Renal cortex interstitium (tissue), 15 donors: ENCODE measurements around the gene CEP95. TPM values are rescaled to one million over a fixed set of nuclear protein-coding genes. Genes with fewer than 3 reads are reported as not detected.
"Not testable (repeated sequence)": the region's sequence is repeated elsewhere in the genome, so short reads cannot be mapped to it uniquely, and the experiment has no call there.

ENCODE experiments used
- DNase-seq, 11 donors: peaks; one replicate each; pipeline ENCODE4 v3.0.0-alpha.2; 2013; ENCODE audit warnings: low read depth in 9 of 11, low spot score in 4 of 11; ENCODE audit errors: extremely low read depth in 1 of 11
- long read RNA-seq, 16 experiments: transcript quantifications; one replicate each; lab custom pipeline, GENCODE V29; 2026
- polyA plus RNA-seq, 3 donors: library from polyadenylated mRNA; unstranded; fragments of 120-200 nt; gene quantifications; one replicate each; pipeline ENCODE4 v1.2.1, GENCODE V29; 2013; ENCODE audit not compliant: insufficient read length in 3 of 3

Gene CEP95
- 100 to 1,000 TPM in 2 of 3 donors, 10 to 100 TPM in 1; 91.7 to 181 (median 109) TPM for polyA plus RNA-seq
- long read RNA-seq, donor 1, partial matches to known transcripts, result 0 of 2 reads
- long read RNA-seq, donor 1, other reads (novel, unspliced or antisense), result 0 of 2 reads
- long read RNA-seq, donor 2, partial matches to known transcripts, result 0 of 1 reads
- long read RNA-seq, donor 2, other reads (novel, unspliced or antisense), result 0 of 1 reads
- long read RNA-seq, donor 3, partial matches to known transcripts, result 5 of 8 reads
- long read RNA-seq, donor 3, other reads (novel, unspliced or antisense), result 0 of 8 reads
- long read RNA-seq, donor 4, partial matches to known transcripts, result 10 of 16 reads
- long read RNA-seq, donor 4, other reads (novel, unspliced or antisense), result 0 of 16 reads
- long read RNA-seq, donor 5, result 0 reads
- long read RNA-seq, donor 6, partial matches to known transcripts, result 17 of 25 reads
- long read RNA-seq, donor 6, other reads (novel, unspliced or antisense), result 0 of 25 reads
- long read RNA-seq, donor 7, partial matches to known transcripts, result 0 of 4 reads
- long read RNA-seq, donor 7, other reads (novel, unspliced or antisense), result 0 of 4 reads
- long read RNA-seq, donor 8, result 0 reads
- long read RNA-seq, donor 9, partial matches to known transcripts, result 0 of 2 reads
- long read RNA-seq, donor 9, other reads (novel, unspliced or antisense), result 0 of 2 reads
- long read RNA-seq, donor 10, partial matches to known transcripts, result 7 of 9 reads
- long read RNA-seq, donor 10, other reads (novel, unspliced or antisense), result 0 of 9 reads
- long read RNA-seq, donor 11, partial matches to known transcripts, result 6 of 11 reads
- long read RNA-seq, donor 11, other reads (novel, unspliced or antisense), result 0 of 11 reads
- long read RNA-seq, donor 12, partial matches to known transcripts, result 0 of 1 reads
- long read RNA-seq, donor 12, other reads (novel, unspliced or antisense), result 0 of 1 reads
- long read RNA-seq, donor 13, result 0 reads
- long read RNA-seq, donor 14, partial matches to known transcripts, result 0 of 4 reads
- long read RNA-seq, donor 14, other reads (novel, unspliced or antisense), result 0 of 4 reads
- long read RNA-seq, donor 15, partial matches to known transcripts, result 0 of 1 reads
- long read RNA-seq, donor 15, other reads (novel, unspliced or antisense), result 0 of 1 reads
- long read RNA-seq, donor 16, transcript CEP95-212 (4 exons, 903 nt), result major isoform, 5 of 24 reads
- long read RNA-seq, donor 16, partial matches to known transcripts, result 9 of 24 reads
- long read RNA-seq, donor 16, other reads (novel, unspliced or antisense), result 0 of 24 reads

GRCh38 chr17:64506576-64507412 lies at the start of gene CEP95:
TSS of gene CEP95 (plus strand) at chr17:64506977. CDS start at chr17:64507098, 121 bp downstream.
- peak; percentile 94 to 98 (median 95) for DNase-seq

- DNase-seq, result no peak
These were observed 49.6 kb upstream of the CEP95 start for GRCh38 chr17:64457156-64457555.

- no peak for DNase-seq
These were observed 48.0 kb upstream of the CEP95 start for GRCh38 chr17:64458756-64459155.

- DNase-seq, result no peak
These were observed 47.5 kb upstream of the CEP95 start for GRCh38 chr17:64459284-64459747.

- DNase-seq, result not testable (repeated sequence)
These were observed 47.0 kb upstream of the CEP95 start for GRCh38 chr17:64459818-64460217.

- DNase-seq, result peak in 7 of 11 donors; percentile 8 to 29 (median 19)
These were observed 45.8 kb upstream of the CEP95 start for GRCh38 chr17:64460955-64461354.

GRCh38 chr17:64461788-64462187 lies 45.0 kb upstream of the CEP95 start:
- no peak for DNase-seq

- no peak for DNase-seq
These were observed 40.6 kb upstream of the CEP95 start for GRCh38 chr17:64466019-64466735.

GRCh38 chr17:64466834-64467233 lies 39.9 kb upstream of the CEP95 start:
- DNase-seq, result not testable (repeated sequence)

- no peak for DNase-seq
These were observed 36.2 kb upstream of the CEP95 start for GRCh38 chr17:64470625-64471024.

GRCh38 chr17:64471440-64471839 lies 35.3 kb upstream of the CEP95 start:
- DNase-seq, result no peak

- no peak for DNase-seq
These were observed 34.2 kb upstream of the CEP95 start for GRCh38 chr17:64472564-64472963.

- DNase-seq, result no peak
These were observed 28.9 kb upstream of the CEP95 start for GRCh38 chr17:64477849-64478248.

GRCh38 chr17:64480951-64481350 lies 25.8 kb upstream of the CEP95 start:
- DNase-seq, result no peak

GRCh38 chr17:64484380-64484779 lies 22.4 kb upstream of the CEP95 start:
- DNase-seq, result no peak

GRCh38 chr17:64488301-64488700 lies 18.5 kb upstream of the CEP95 start:
- no peak for DNase-seq

GRCh38 chr17:64491034-64491860 lies 15.5 kb upstream of the CEP95 start:
- no peak for DNase-seq
